Hepatocyte (in vitro differentiated cells): Measurements from ENCODE around the gene MAPK8IP3.

Experiments used
- CTCF ChIP-seq: fragments of 200-600 bp; sonication (generic); IDR thresholded peaks from 2 replicates; pipeline ENCODE4 v1.5.1; 2016; ENCODE audit warnings: antibody characterized with exemption, mild to moderate bottlenecking; ENCODE audit not compliant: poor library complexity
- EZH2 ChIP-seq: fragments of 200-600 bp; sonication (generic); IDR thresholded peaks from 2 replicates; pipeline ENCODE4 v1.6.1; 2016; ENCODE audit warnings: antibody characterized with exemption, mild to moderate bottlenecking, borderline replicate concordance
- EZH2phosphoT487 ChIP-seq: fragments of 200-600 bp; sonication (generic); IDR thresholded peaks from one replicate; pipeline ENCODE4 v1.6.1; 2018; ENCODE audit warnings: antibody characterized with exemption, mild to moderate bottlenecking, low read depth, moderate library complexity; ENCODE audit not compliant: unreplicated experiment, severe bottlenecking

GRCh38 chr16:1808691-1809090 lies 102.7 kb downstream of the MAPK8IP3 start:
- TF ChIP-seq CTCF, result no peak
- TF ChIP-seq EZH2, result no peak
- no peak for TF ChIP-seq EZH2phosphoT487
